Fibroblast of lung (primary cell): ENCODE measurements around the gene CRABP1. TPM values are rescaled to one million over a fixed set of nuclear protein-coding genes. Genes with fewer than 3 reads are reported as not detected.
A peak's percentile ranks its signal among the peaks of the same experiment; 100 is the strongest.

Source experiments
- DNase-seq, 2 donors: peaks; one replicate each; pipeline versions ENCODE4 v3.0.0 to v3.0.0-alpha.2; 2010; ENCODE audit warnings: low read depth in 2 of 2
- H2AFZ ChIP-seq: 2 replicates; pipeline ENCODE4 v1.5.1; 2012; ENCODE audit warnings: low read length, control low read depth, inconsistent platforms
- H3K27ac ChIP-seq: 2 replicates; pipeline ENCODE4 v1.5.1; 2011; ENCODE audit warnings: low read length, control low read depth; ENCODE audit not compliant: insufficient read depth
- H3K27me3 ChIP-seq: 2 replicates; pipeline ENCODE4 v1.5.1; 2011; ENCODE audit warnings: mild to moderate bottlenecking, low read length; ENCODE audit not compliant: control insufficient read depth, insufficient read depth
- H3K36me3 ChIP-seq: 2 replicates; pipeline ENCODE4 v1.5.1; 2011; ENCODE audit warnings: low read length; ENCODE audit not compliant: control insufficient read depth, insufficient read depth
- H3K4me1 ChIP-seq: 2 replicates; pipeline ENCODE4 v1.5.1; 2011; ENCODE audit warnings: low read length; ENCODE audit not compliant: control insufficient read depth, insufficient read depth; ENCODE audit errors: extremely low read depth
- H3K4me2 ChIP-seq: 2 replicates; pipeline ENCODE4 v1.5.1; 2011; ENCODE audit warnings: low read length, control low read depth; ENCODE audit not compliant: insufficient read depth; ENCODE audit errors: extremely low read depth
- H3K4me3 ChIP-seq, 4 experiments: fragments of 200-600 bp in 1 of 4; sonication (generic) in 1 of 4; replicated peaks in 1 of 4; 2 replicates each; pipeline ENCODE4 v1.5.1; 2011 to 2016; ENCODE audit warnings: low read length in 4 of 4, low read depth in 3 of 4, mild to moderate bottlenecking in 3 of 4, control low read depth in 2 of 4, inconsistent platforms in 1 of 4, mixed read lengths in 1 of 4; ENCODE audit not compliant: insufficient read depth in 1 of 4; ENCODE audit errors: control extremely low read depth in 1 of 4
- H3K79me2 ChIP-seq: 2 replicates; pipeline ENCODE4 v1.5.1; 2012; ENCODE audit warnings: mild to moderate bottlenecking, low read length, inconsistent platforms; ENCODE audit not compliant: control insufficient read depth, insufficient read depth
- H3K9ac ChIP-seq: 2 replicates; pipeline ENCODE4 v1.5.1; 2011; ENCODE audit warnings: mild to moderate bottlenecking, low read length, control low read depth; ENCODE audit not compliant: insufficient read depth
- H3K9me3 ChIP-seq: 2 replicates; pipeline ENCODE4 v1.5.1; 2012; ENCODE audit warnings: low read depth, low read length; ENCODE audit not compliant: control insufficient read depth, insufficient read depth
- H4K20me1 ChIP-seq: 2 replicates; pipeline ENCODE4 v1.5.1; 2011; ENCODE audit warnings: low read length; ENCODE audit not compliant: control insufficient read depth, insufficient read depth; ENCODE audit errors: extremely low read depth
- EZH2 ChIP-seq: IDR thresholded peaks from 2 replicates; pipeline ENCODE4 v1.5.1; 2012; ENCODE audit warnings: low read length, control low read depth, mild to moderate bottlenecking; ENCODE audit errors: missing control alignments
- polyA plus RNA-seq, 2 donors: library from polyadenylated mRNA; depleted of rRNA in 1 of 2; stranded (reverse) in 1 of 2; unstranded in 1 of 2; fragments of >200 nt; gene quantifications; 2 replicates each; pipeline ENCODE4 v1.2.1, GENCODE V29; 2011 to 2012; ENCODE audit warnings: missing spikeins in 1 of 2
- total RNA-seq: library from RNA; depleted of rRNA; stranded (reverse); fragments of >200 nt; gene quantifications from 2 replicates; pipeline ENCODE4 v1.2.1, GENCODE V29; 2014
- TF ChIP-seq, protein P1 (sequence below), 2 donors: IDR thresholded peaks in 1 of 2; conservative IDR thresholded peaks in 1 of 2; 1 replicate in 1 of 2; 2 replicates in 1 of 2; pipeline ENCODE4 v1.5.1; 2011 to 2012; ENCODE audit warnings: low read length in 2 of 2, control low read depth in 1 of 2, inconsistent platforms in 1 of 2, low read depth in 1 of 2, mild to moderate bottlenecking in 1 of 2

CRABP1 gene
- total and polyA plus RNA-seq, 2 donors (not counting 1 experiment from before 2014, with no cell fraction given) = not detected

DNA sequence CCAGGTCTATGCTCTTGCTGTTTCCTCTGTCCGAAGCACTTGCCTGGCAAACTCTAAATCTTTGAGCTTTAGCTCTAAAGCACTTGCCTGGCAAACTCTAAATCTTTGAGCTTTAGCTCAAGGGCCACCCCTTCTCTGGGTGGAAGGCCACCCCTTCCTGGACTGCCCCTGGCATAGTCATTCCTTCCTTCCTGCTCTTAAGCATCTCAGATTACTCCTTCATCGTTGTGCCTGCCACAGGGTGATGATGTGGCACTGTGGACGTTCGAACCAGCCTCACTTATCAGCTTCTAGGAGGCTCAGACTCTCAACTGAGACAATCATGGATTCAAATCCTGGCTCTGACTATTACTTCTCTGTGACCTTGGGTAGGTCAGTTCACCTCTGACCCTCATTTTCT, 10.5 kb upstream of the CRABP1 start:
- peaks cover 4% of the 10 kb centered on the region for H3K27me3 ChIP-seq
- H2AFZ ChIP-seq = no peak overlapping the region
- DNase-seq = peak in 1 of 2 donors; percentile 13
- H3K36me3 ChIP-seq = no peaks in the 10 kb centered on the region
- no peak overlapping the region for H3K4me2 ChIP-seq
- no peaks in the 10 kb centered on the region for H3K9me3 ChIP-seq
- TF ChIP-seq, protein P1, sequence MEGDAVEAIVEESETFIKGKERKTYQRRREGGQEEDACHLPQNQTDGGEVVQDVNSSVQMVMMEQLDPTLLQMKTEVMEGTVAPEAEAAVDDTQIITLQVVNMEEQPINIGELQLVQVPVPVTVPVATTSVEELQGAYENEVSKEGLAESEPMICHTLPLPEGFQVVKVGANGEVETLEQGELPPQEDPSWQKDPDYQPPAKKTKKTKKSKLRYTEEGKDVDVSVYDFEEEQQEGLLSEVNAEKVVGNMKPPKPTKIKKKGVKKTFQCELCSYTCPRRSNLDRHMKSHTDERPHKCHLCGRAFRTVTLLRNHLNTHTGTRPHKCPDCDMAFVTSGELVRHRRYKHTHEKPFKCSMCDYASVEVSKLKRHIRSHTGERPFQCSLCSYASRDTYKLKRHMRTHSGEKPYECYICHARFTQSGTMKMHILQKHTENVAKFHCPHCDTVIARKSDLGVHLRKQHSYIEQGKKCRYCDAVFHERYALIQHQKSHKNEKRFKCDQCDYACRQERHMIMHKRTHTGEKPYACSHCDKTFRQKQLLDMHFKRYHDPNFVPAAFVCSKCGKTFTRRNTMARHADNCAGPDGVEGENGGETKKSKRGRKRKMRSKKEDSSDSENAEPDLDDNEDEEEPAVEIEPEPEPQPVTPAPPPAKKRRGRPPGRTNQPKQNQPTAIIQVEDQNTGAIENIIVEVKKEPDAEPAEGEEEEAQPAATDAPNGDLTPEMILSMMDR (conservative IDR thresholded peaks at IDR 0.05 in 1 of 2, IDR thresholded peaks at IDR 0.05 in 1 of 2; ENCODE audit: low read depth in 1 of 2, low read length in 2 of 2) = no peak
- TF ChIP-seq EZH2 = no peak
- H4K20me1 ChIP-seq = no peaks in the 10 kb centered on the region
- H3K4me1 ChIP-seq = no peaks in the 10 kb centered on the region
- no peak overlapping the region for H3K27ac ChIP-seq
- H3K9ac ChIP-seq = no peak overlapping the region
- H3K4me3 ChIP-seq = no peak overlapping the region
- no peaks in the 10 kb centered on the region for H3K79me2 ChIP-seq

DNA sequence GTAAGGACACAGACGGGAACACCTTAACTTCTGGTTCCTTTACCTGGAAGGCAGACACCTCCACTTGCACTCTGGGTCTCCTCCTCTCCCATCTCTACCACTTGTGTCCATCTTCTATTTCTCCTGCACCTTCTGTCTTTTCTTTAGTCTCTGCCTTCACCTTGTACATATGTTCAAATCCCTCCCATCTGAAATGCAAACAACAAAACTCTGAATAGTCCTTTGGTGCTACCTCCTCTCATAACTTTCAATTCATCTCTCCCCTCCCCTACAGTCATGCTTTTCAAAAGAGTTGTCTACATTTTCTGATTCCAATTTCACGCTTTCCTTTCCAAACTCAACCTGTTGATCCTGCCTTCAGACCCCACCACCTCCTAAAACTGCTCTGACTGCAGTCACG, 5.3 kb upstream of the CRABP1 start:
- Histone ChIP-seq H2AFZ (no peak overlapping the region), H3K9ac (no peak overlapping the region), H3K79me2 (no peaks in the 10 kb centered on the region), H3K9me3 (no peaks in the 10 kb centered on the region), H3K4me1 (no peaks in the 10 kb centered on the region), H3K27me3 (peaks cover 26% of the 10 kb centered on the region), H3K4me2 (no peak overlapping the region), H3K27ac (no peak overlapping the region), H4K20me1 (no peaks in the 10 kb centered on the region), H3K4me3 (no peak overlapping the region), H3K36me3 (no peaks in the 10 kb centered on the region)
- TF ChIP-seq, protein P1 (conservative IDR thresholded peaks at IDR 0.05 in 1 of 2, IDR thresholded peaks at IDR 0.05 in 1 of 2; ENCODE audit: low read depth in 1 of 2, low read length in 2 of 2) = no peak
- no peak for TF ChIP-seq EZH2
- no peak for DNase-seq

GRCh38 chr15:78335985-78336384, 4.2 kb upstream of the CRABP1 start:
- H3K27me3 ChIP-seq = peaks cover 35% of the 10 kb centered on the region

More at GRCh38 chr15:78335985-78336384, 4.2 kb upstream of the CRABP1 start:
- no peaks in the 10 kb centered on the region for H3K36me3 ChIP-seq
- H3K4me2 ChIP-seq = no peak overlapping the region
- TF ChIP-seq, protein P1 (conservative IDR thresholded peaks at IDR 0.05 in 1 of 2, IDR thresholded peaks at IDR 0.05 in 1 of 2; ENCODE audit: low read depth in 1 of 2, low read length in 2 of 2) = no peak
- no peak for TF ChIP-seq EZH2
- H4K20me1 ChIP-seq = no peaks in the 10 kb centered on the region
- no peaks in the 10 kb centered on the region for H3K4me1 ChIP-seq
- H3K27ac ChIP-seq = no peak overlapping the region
- no peak overlapping the region for H3K9ac ChIP-seq
- H3K9me3 ChIP-seq = no peaks in the 10 kb centered on the region
- H3K4me3 ChIP-seq = no peak overlapping the region
- no peak overlapping the region for H2AFZ ChIP-seq
- no peaks in the 10 kb centered on the region for H3K79me2 ChIP-seq
- no peak for DNase-seq
